Measurements from ENCODE around the gene TBPL1. TPM values are rescaled to one million over a fixed set of nuclear protein-coding genes. Genes with fewer than 3 reads are reported as not detected.

TBPL1 gene
- total and polyA plus RNA-seq, 2 of the 13 experiments (the other 11 are each of a cell fraction or from before 2014, with no cell fraction given) = 25.3 to 39.3 TPM

- TF ChIP-seq ZNF333 (CRISPR knock-in tag; IDR thresholded peaks at IDR 0.05; ENCODE audit: borderline replicate concordance) = peak; percentile 90; the same call in 1 of the 2 replicates
- 0 out of 2 replicates have a peak, but pooled peaks have one; percentile 47 for TF ChIP-seq ZFP41 (CRISPR knock-in tag; IDR thresholded peaks at IDR 0.05; ENCODE audit: borderline replicate concordance)
- peak; percentile 93 for TF ChIP-seq ZBTB25 (CRISPR knock-in tag; IDR thresholded peaks at IDR 0.05)
- no peak for TF ChIP-seq ZNF354B (CRISPR knock-in tag; IDR thresholded peaks at IDR 0.05)
- no peak for TF ChIP-seq NR2F1 (CRISPR knock-in tag; IDR thresholded peaks at IDR 0.05)
- peak; percentile 97 for TF ChIP-seq FOXK1 (CRISPR knock-in tag; IDR thresholded peaks at IDR 0.05; ENCODE audit: borderline replicate concordance, low read depth)
- TF ChIP-seq ZNF256 (CRISPR knock-in tag; conservative IDR thresholded peaks at IDR 0.05) = no peak
- no peak for TF ChIP-seq HNRNPUL1 (IDR thresholded peaks at IDR 0.05; ENCODE audit: low read depth, low read length)
- no peak for TF ChIP-seq ZUFSP (CRISPR knock-in tag; IDR thresholded peaks at IDR 0.05; ENCODE audit: borderline replicate concordance)
- no peak for TF ChIP-seq ZBTB20 (CRISPR knock-in tag; IDR thresholded peaks at IDR 0.05; ENCODE audit: borderline replicate concordance, low read depth)
- TF ChIP-seq ZNF432 (CRISPR knock-in tag; IDR thresholded peaks at IDR 0.05; ENCODE audit: borderline replicate concordance) = no peak
- TF ChIP-seq KLF11 (CRISPR knock-in tag; IDR thresholded peaks at IDR 0.05) = peak; percentile 86; the same call in 1 of the 2 replicates
- no peak for TF ChIP-seq NFE2L2 (IDR thresholded peaks at IDR 0.05; ENCODE audit: low read length)
- TF ChIP-seq POGZ (CRISPR knock-in tag; IDR thresholded peaks at IDR 0.05) = peak; percentile 96
- no peak for TF ChIP-seq CHCHD3 (CRISPR knock-in tag; IDR thresholded peaks at IDR 0.05)
- peak; percentile 81 for TF ChIP-seq TBL1XR1 (IDR thresholded peaks at IDR 0.05; ENCODE audit: borderline replicate concordance, low read length, partially characterized antibody)
- no peak for TF ChIP-seq ZNF296 (CRISPR knock-in tag; conservative IDR thresholded peaks at IDR 0.05)
- no peak; the same call in 1 of the 2 replicates for TF ChIP-seq HINFP (CRISPR knock-in tag; IDR thresholded peaks at IDR 0.05; ENCODE audit: low read depth)
- 0 out of 2 replicates have a peak, but pooled peaks have one; percentile 75 for TF ChIP-seq CAMTA2 (CRISPR knock-in tag; IDR thresholded peaks at IDR 0.05; ENCODE audit: borderline replicate concordance)
- TF ChIP-seq, protein P1, sequence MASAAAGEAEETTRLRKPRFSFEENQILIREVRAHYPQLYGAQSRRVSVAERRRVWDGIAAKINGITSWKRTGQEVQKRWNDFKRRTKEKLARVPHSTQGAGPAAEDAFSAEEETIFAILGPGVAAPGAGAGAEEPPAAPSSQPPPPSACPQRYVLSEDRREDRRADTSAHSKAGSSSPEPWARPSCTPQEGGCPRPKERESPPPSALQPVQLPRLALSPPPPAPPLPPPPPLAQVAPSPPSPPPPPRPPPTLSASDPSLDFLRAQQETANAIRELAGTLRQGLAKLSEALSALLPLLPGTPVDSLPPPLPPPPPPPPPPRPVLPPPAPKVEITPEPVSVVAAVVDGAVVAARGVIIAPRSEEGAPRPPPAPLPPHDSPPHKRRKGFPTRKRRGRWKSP (CRISPR knock-in tag; IDR thresholded peaks at IDR 0.05) = peak; percentile 55; the same call in 1 of the 2 replicates
- peak; percentile 25; the same call in 1 of the 2 replicates for TF ChIP-seq ZNF652 (CRISPR knock-in tag; IDR thresholded peaks at IDR 0.05; ENCODE audit: borderline replicate concordance, low read depth)
- TF ChIP-seq, protein P2, sequence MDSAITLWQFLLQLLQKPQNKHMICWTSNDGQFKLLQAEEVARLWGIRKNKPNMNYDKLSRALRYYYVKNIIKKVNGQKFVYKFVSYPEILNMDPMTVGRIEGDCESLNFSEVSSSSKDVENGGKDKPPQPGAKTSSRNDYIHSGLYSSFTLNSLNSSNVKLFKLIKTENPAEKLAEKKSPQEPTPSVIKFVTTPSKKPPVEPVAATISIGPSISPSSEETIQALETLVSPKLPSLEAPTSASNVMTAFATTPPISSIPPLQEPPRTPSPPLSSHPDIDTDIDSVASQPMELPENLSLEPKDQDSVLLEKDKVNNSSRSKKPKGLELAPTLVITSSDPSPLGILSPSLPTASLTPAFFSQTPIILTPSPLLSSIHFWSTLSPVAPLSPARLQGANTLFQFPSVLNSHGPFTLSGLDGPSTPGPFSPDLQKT (CRISPR knock-in tag; IDR thresholded peaks at IDR 0.05; ENCODE audit: borderline replicate concordance) = peak; percentile 69; the same call in 1 of the 2 replicates
These were observed at the start of gene TBPL1 (continued) for GRCh38 chr6:133952815-133953633.
